Liver (tissue), 9 donors: ENCODE measurements around the gene DPM2. TPM values are rescaled to one million over a fixed set of nuclear protein-coding genes. Genes with fewer than 3 reads are reported as not detected.

ENCODE experiments used
- DNase-seq: peaks from one replicate; pipeline ENCODE4 v3.0.0-alpha.2; 2017; ENCODE audit warnings: low spot score
- H3K27ac ChIP-seq, 2 donors: one replicate each; pipeline ENCODE4 v1.7.0; 2013; ENCODE audit warnings: inconsistent platforms in 2 of 2, low read length in 2 of 2, control low read depth in 1 of 2, low read depth in 1 of 2, mild to moderate bottlenecking in 1 of 2
- H3K27me3 ChIP-seq, 4 donors: one replicate each; pipeline versions ENCODE4 v1.6.1 to v1.7.0; 2013; ENCODE audit warnings: low read length in 3 of 4, inconsistent platforms in 1 of 4, mild to moderate bottlenecking in 1 of 4, moderate library complexity in 1 of 4; ENCODE audit not compliant: control insufficient read depth in 4 of 4, insufficient read depth in 4 of 4
- H3K36me3 ChIP-seq, 4 donors: one replicate each; pipeline versions ENCODE4 v1.6.1 to v1.7.0; 2013; ENCODE audit warnings: low read length in 3 of 4, mild to moderate bottlenecking in 3 of 4, low read depth in 1 of 4, moderate library complexity in 1 of 4; ENCODE audit not compliant: control insufficient read depth in 4 of 4, insufficient read depth in 3 of 4
- H3K4me1 ChIP-seq, 4 donors: one replicate each; pipeline versions ENCODE4 v1.6.1 to v1.7.0; 2013; ENCODE audit warnings: low read length in 3 of 4, mild to moderate bottlenecking in 3 of 4, moderate library complexity in 1 of 4; ENCODE audit not compliant: control insufficient read depth in 4 of 4, insufficient read depth in 4 of 4
- H3K4me3 ChIP-seq, 3 donors: one replicate each; pipeline versions ENCODE4 v1.6.1 to v1.7.0; 2013; ENCODE audit warnings: low read length in 3 of 3, control low read depth in 1 of 3, low read depth in 1 of 3, mild to moderate bottlenecking in 1 of 3
- H3K9ac ChIP-seq, 2 donors: one replicate each; pipeline ENCODE4 v1.7.0; 2013; ENCODE audit warnings: low read length in 2 of 2, mild to moderate bottlenecking in 2 of 2, moderate library complexity in 2 of 2, control low read depth in 1 of 2, low read depth in 1 of 2
- H3K9me3 ChIP-seq, 4 donors: one replicate each; pipeline versions ENCODE4 v1.6.1 to v1.7.0; 2013; ENCODE audit warnings: low read length in 3 of 4; ENCODE audit not compliant: control insufficient read depth in 4 of 4
- EGR1 ChIP-seq, 2 donors: IDR thresholded peaks; 2 replicates each; pipeline ENCODE4 v1.6.1; 2016 to 2018; ENCODE audit warnings: antibody characterized with exemption in 2 of 2, low read depth in 2 of 2
- FOXA2 ChIP-seq: IDR thresholded peaks from 2 replicates; pipeline ENCODE4 v1.6.1; 2016; ENCODE audit warnings: antibody characterized with exemption
- JUND ChIP-seq, 2 donors: IDR thresholded peaks; 2 replicates each; pipeline ENCODE4 v1.6.1; 2016; ENCODE audit warnings: antibody characterized with exemption in 2 of 2
- RAD21 ChIP-seq, 2 donors: IDR thresholded peaks; 2 replicates each; pipeline ENCODE4 v1.6.1; 2016; ENCODE audit warnings: antibody characterized with exemption in 2 of 2, mild to moderate bottlenecking in 2 of 2
- SP1 ChIP-seq: IDR thresholded peaks from 2 replicates; pipeline ENCODE4 v1.6.1; 2018; ENCODE audit warnings: antibody characterized with exemption, mild to moderate bottlenecking
- TAF1 ChIP-seq: conservative IDR thresholded peaks from 2 replicates; pipeline ENCODE4 v1.6.1; 2016; ENCODE audit warnings: antibody characterized with exemption, mild to moderate bottlenecking
- WGBS: extraction: QIAGEN DNeasy Blood & Tissue Kit; methylation state at CpG from one replicate; pipeline ENCODE4 v1.1.7; 2013; 5-methylcytosine and 5-hydroxymethylcytosine counted together
- polyA plus RNA-seq, 2 donors: library from polyadenylated mRNA; stranded (reverse) in 1 of 2; unstranded in 1 of 2; fragments of 200-250 nt in 1 of 2; fragments of >200 nt in 1 of 2; fragmentation: Nextera tagmentation in 1 of 2; extraction: Ambion mirVana in 1 of 2; gene quantifications; one replicate each; pipeline versions ENCODE4 v1.2.1 to v1.2.3, GENCODE V29; 2013 to 2015
- total RNA-seq, 2 donors: library from RNA; depleted of rRNA; stranded (reverse); fragments of >200 nt; gene quantifications; one replicate each; pipeline ENCODE4 v1.2.3, GENCODE V29; 2014
- TF ChIP-seq, protein P1 (sequence below): IDR thresholded peaks from 2 replicates; pipeline ENCODE4 v1.6.1; 2016; ENCODE audit warnings: antibody characterized with exemption
- TF ChIP-seq, protein P2 (sequence below): IDR thresholded peaks from 2 replicates; pipeline ENCODE4 v1.6.1; 2016; ENCODE audit warnings: antibody characterized with exemption
- donor health status: healthy.
- donor health status: healthy.
- donor health status: healthy.
- donor health status: healthy.
- donor health status: healthy.

Gene DPM2
- total and polyA plus RNA-seq, 4 donors: 9.3 to 25.0 (median 22.0) TPM

DNA sequence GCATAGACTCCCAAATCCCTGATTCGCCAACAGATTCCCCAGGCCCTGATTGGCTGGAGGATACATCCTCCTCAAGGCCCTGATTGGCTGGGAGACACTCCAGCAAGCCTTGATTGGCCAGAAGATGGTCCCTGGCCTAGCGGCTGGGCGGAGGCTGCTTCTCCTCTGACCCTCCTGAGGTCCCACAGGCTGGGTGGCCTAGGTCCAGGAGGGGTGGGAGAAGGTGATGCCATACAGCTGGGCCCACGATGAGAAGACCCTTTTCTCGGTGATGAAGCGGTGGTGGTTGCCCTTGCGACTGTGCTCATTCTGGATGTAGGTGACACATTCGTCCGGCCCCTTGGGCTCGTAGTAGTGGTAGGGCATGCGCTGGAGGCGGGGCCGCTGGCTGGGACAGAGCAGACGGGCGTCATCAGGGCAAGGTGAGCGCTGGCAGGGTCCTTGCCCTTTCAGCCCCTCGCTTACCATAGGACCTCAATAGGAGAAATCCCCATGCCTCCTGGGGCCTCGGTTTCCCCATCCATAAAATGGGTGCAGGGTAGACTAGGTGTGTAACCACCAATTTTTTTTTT lies 51.2 kb downstream of the DPM2 start:
- H3K9ac ChIP-seq: no peak overlapping the region
- no peaks in the 10 kb centered on the region for H3K4me1 ChIP-seq
- H3K27me3 ChIP-seq: no peaks in the 10 kb centered on the region
- H3K4me3 ChIP-seq: no peak overlapping the region
- H3K36me3 ChIP-seq: peaks cover 14 to 34% (median 21%) of the 10 kb centered on the region in 4 donors
- no peak for DNase-seq
- no peaks in the 10 kb centered on the region for H3K9me3 ChIP-seq
- no peak overlapping the region for H3K27ac ChIP-seq
- 97% methylated on average over 18 of the region's 18 CpGs for WGBS
- peak; percentile 48 for TF ChIP-seq SP1
- TF ChIP-seq, protein P1, sequence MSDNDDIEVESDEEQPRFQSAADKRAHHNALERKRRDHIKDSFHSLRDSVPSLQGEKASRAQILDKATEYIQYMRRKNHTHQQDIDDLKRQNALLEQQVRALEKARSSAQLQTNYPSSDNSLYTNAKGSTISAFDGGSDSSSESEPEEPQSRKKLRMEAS: no peak

DNA sequence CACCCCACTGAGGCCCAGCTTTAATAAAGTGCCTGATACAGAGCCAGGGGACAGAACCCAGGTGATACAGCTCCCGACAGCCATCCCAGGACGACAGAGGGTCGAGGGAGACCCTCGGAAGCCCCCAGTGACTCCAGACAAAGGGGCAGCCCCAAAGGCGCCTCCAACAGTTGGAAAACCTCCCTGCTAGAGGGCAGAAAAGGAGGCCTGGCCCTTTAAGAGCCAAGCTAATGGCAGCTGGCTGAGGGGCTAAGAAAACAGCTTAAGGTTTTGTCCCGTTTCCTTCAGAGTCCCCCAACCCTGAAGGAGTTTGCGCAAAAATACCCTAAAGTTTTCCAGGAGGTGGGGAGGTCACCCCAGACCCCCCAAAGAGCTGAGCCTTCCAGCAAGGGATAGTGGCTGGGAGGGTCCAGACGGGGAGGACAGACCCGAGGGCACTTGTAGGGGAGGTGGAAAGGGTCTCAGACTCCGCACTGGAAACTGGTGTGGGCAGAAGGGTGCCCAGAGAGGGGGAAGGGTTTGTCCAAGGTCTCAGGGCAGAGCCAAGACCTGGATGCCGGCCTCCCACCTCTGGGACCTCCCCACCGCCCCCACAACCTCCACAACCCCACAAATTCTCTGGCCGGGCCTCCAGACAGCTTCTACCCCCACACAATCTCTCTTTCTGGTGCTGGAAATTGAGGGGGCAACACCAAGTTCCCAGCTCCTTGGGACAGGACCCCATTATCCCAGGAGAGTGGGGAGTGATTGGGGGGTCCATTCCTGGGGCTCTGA lies 52.0 kb downstream of the DPM2 start:
- no peaks in the 10 kb centered on the region for H3K9me3 ChIP-seq
- WGBS: 83% methylated on average over 13 of the region's 13 CpGs
- no peak overlapping the region for H3K9ac ChIP-seq
- TF ChIP-seq, protein P2, sequence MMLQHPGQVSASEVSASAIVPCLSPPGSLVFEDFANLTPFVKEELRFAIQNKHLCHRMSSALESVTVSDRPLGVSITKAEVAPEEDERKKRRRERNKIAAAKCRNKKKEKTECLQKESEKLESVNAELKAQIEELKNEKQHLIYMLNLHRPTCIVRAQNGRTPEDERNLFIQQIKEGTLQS: no peak
- TF ChIP-seq EGR1 (IDR thresholded peaks at IDR 0.05; ENCODE audit: low read depth in 2 of 2) (no peak), FOXA2 (no peak), JUND (IDR thresholded peaks at IDR 0.05) (no peak), RAD21 (IDR thresholded peaks at IDR 0.05) (no peak), TAF1 (no peak)
- no peaks in the 10 kb centered on the region for H3K4me1 ChIP-seq
- H3K27me3 ChIP-seq: no peaks in the 10 kb centered on the region
- peaks cover 11 to 31% (median 20%) of the 10 kb centered on the region in 4 donors for H3K36me3 ChIP-seq
- H3K27ac ChIP-seq: no peak overlapping the region
- no peak for DNase-seq
- H3K4me3 ChIP-seq: no peak overlapping the region

Other genes with a start within 250 kb of the DPM2 start
- not detected for gene CFAP157, start 230.9 kb downstream of the DPM2 start, total RNA-seq
- under 1 TPM; 0.07 to 0.22 TPM for gene CFAP157, start 230.9 kb downstream of the DPM2 start, polyA plus RNA-seq
- gene PTRH1, start 222.2 kb downstream of the DPM2 start, total RNA-seq: 1 to 10 TPM; 6.7 to 7.8 TPM
- gene PTRH1, start 222.2 kb downstream of the DPM2 start, polyA plus RNA-seq: 10 to 100 TPM; 11.5 to 21.6 TPM
- gene TTC16, start 221.8 kb downstream of the DPM2 start, total RNA-seq: under 1 TPM in 1 of 2 donors, not detected in 1; 0.08 TPM
- under 1 TPM in 1 of 2 donors, not detected in 1; 0.02 TPM for gene TTC16, start 221.8 kb downstream of the DPM2 start, polyA plus RNA-seq
- gene TOR2A, start 202.6 kb downstream of the DPM2 start, total RNA-seq: 10 to 100 TPM in 1 of 2 donors, 1 to 10 TPM in 1; 5.1 to 10.8 TPM
- 10 to 100 TPM; 12.9 to 14.6 TPM for gene TOR2A, start 202.6 kb downstream of the DPM2 start, polyA plus RNA-seq
- 1 to 10 TPM; 4.8 to 5.1 TPM for gene SH2D3C, start 159.2 kb downstream of the DPM2 start, total RNA-seq
- 1 to 10 TPM; 2.2 to 3.1 TPM for gene SH2D3C, start 159.2 kb downstream of the DPM2 start, polyA plus RNA-seq
- gene CDK9, start 151.8 kb downstream of the DPM2 start, total RNA-seq: 10 to 100 TPM; 31.8 to 41.2 TPM
- 10 to 100 TPM; 32.4 to 41.4 TPM for gene CDK9, start 151.8 kb downstream of the DPM2 start, polyA plus RNA-seq
- gene FPGS, start 135.0 kb downstream of the DPM2 start, total RNA-seq: 10 to 100 TPM; 20.4 to 48.1 TPM
- gene FPGS, start 135.0 kb downstream of the DPM2 start, polyA plus RNA-seq: 10 to 100 TPM; 37.3 to 61.1 TPM
- 10 to 100 TPM; 12.8 to 23.5 TPM for gene ENG, start 83.2 kb downstream of the DPM2 start, total RNA-seq
- gene ENG, start 83.2 kb downstream of the DPM2 start, polyA plus RNA-seq: 10 to 100 TPM; 25.0 to 91.3 TPM
- 10 to 100 TPM; 10.6 to 18.7 TPM for gene AK1, start 60.2 kb downstream of the DPM2 start, total RNA-seq
- gene AK1, start 60.2 kb downstream of the DPM2 start, polyA plus RNA-seq: 10 to 100 TPM; 40.4 to 78.3 TPM
- 10 to 100 TPM; 26.9 to 37.7 TPM for gene ST6GALNAC6, start 38.3 kb downstream of the DPM2 start, total RNA-seq
- 10 to 100 TPM; 22.5 to 40.4 TPM for gene ST6GALNAC6, start 38.3 kb downstream of the DPM2 start, polyA plus RNA-seq
- 10 to 100 TPM in 1 of 2 donors, 1 to 10 TPM in 1; 4.5 to 83.7 TPM for gene ST6GALNAC4, start 20.8 kb downstream of the DPM2 start, total RNA-seq
- 10 to 100 TPM in 1 of 2 donors, 1 to 10 TPM in 1; 2.5 to 10.6 TPM for gene ST6GALNAC4, start 20.8 kb downstream of the DPM2 start, polyA plus RNA-seq
- 1 to 10 TPM in 1 of 2 donors, under 1 TPM in 1; 0.59 to 1.5 TPM for gene PIP5KL1, start 7.1 kb downstream of the DPM2 start, total RNA-seq
- under 1 TPM; 0.06 to 0.40 TPM for gene PIP5KL1, start 7.1 kb downstream of the DPM2 start, polyA plus RNA-seq
- 10 to 100 TPM in 1 of 2 donors, 1 to 10 TPM in 1; 4.9 to 14.3 TPM for gene EEIG1, start 43.1 kb upstream of the DPM2 start, total RNA-seq
- 10 to 100 TPM in 1 of 2 donors, 1 to 10 TPM in 1; 6.7 to 11.2 TPM for gene EEIG1, start 43.1 kb upstream of the DPM2 start, polyA plus RNA-seq
- gene NAIF1, start 129.5 kb upstream of the DPM2 start, total RNA-seq: 1 to 10 TPM; 4.6 to 6.5 TPM
- gene NAIF1, start 129.5 kb upstream of the DPM2 start, polyA plus RNA-seq: 1 to 10 TPM; 2.5 to 4.8 TPM
- gene SLC25A25, start 130.4 kb upstream of the DPM2 start, total RNA-seq: 10 to 100 TPM; 21.7 to 74.6 TPM
- gene SLC25A25, start 130.4 kb upstream of the DPM2 start, polyA plus RNA-seq: 10 to 100 TPM; 35.4 to 43.2 TPM
- 10 to 100 TPM; 22.8 to 34.7 TPM for gene PTGES2, start 189.9 kb upstream of the DPM2 start, total RNA-seq
- 10 to 100 TPM; 28.2 to 41.1 TPM for gene PTGES2, start 189.9 kb upstream of the DPM2 start, polyA plus RNA-seq
- gene LCN2, start 211.6 kb upstream of the DPM2 start, total RNA-seq: 1 to 10 TPM; 7.0 to 10.0 TPM
- gene LCN2, start 211.6 kb upstream of the DPM2 start, polyA plus RNA-seq: 10 to 100 TPM; 10.8 to 64.5 TPM
- gene BBLN, start 222.4 kb upstream of the DPM2 start, total RNA-seq: 10 to 100 TPM; 13.4 to 23.6 TPM
- 10 to 100 TPM; 41.1 to 42.1 TPM for gene BBLN, start 222.4 kb upstream of the DPM2 start, polyA plus RNA-seq